HG03135 (cell line): Measurements from ENCODE around the gene RBM15B.
"Not testable (repeated sequence)": the region's sequence is repeated elsewhere in the genome, so short reads cannot be mapped to it uniquely, and the experiment has no call there.

Experiments used
- ATAC-seq: cut with Tn5 transposase; IDR thresholded peaks from one replicate; pipeline ENCODE4 v1.9.1; 2021; ENCODE audit warnings: mild to moderate bottlenecking, moderate library complexity; ENCODE audit not compliant: unreplicated experiment

RBM15B gene

DNA sequence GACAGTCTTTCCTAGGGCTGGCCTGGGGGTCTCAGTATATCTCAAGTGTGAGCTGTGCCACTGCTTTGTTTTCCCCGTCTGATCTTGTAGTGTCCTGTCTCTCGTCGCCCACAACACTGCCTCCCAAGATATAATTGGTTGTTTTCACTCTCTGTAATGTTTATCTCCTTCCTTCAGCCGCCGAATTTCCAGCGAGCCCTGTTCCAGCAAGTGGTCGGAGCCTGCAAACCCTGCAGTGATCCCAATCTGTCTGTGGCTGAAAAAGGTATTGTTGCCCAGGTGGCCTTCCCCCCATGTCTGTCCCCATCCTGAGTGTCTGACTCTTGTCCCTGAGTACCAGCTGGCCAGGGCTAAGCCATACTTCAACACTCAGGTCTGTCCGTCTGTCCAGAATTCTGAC lies 15.5 kb upstream of the RBM15B start:
- no peak for ATAC-seq

DNA sequence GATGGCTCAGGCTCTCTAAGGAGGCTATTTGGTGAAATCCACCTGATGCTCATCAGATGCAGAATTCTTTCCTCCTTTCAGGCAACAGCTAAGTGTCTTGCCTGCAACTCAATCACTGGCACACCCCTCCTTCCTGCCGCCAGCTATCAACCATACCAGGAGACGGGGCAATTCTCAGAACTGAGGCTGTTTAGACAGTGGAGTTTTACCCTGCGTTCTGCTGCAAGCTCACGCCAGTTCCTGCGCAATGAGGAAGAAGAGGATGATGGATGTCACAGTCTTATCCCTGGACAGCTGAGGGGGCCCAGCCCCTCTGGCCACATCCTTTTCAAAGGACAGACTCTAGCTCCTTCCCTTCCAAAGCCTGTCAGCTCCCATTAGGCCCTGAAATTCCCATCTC lies 13.0 kb upstream of the RBM15B start:
- ATAC-seq: no peak

DNA sequence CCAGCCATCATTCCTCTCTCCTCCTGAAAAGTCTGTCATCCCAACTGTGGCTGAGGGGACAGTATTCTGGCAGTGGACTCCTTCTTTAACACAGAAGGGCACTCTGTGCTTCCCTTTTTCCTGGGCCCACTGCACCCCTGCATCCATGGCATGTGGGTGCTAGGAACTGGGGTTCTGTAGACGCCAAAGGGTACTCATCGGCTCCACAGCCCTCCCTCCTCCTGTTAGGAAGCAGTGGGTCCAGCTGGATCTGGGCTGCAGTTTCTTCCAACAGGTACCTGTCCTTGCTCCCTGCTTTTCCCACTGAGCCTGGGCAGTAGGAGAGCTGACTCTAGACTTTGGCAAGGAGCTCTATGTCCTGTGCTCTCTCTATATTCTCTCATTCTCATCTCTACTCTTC lies 12.4 kb upstream of the RBM15B start:
- ATAC-seq: no peak

DNA sequence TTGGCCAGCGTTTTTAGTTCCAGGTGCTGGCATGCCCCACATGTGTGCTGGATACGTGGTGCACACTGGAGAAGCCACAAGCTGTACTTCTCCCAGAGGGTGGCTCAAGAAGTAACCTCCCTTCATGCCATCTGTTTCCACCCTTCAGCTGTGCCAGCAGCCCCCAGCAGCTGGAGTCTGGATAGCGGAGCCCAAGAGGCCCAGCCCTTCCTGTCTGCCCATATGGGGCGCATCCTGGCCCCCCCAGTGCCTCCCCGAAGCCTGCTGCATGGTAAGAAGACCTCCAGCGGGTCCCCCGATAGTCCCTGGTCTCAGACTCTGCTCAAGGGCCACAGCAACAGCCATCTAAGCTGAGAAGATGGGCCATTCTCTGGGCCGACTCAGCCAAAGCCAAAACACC lies 11.8 kb upstream of the RBM15B start:
- no peak for ATAC-seq

DNA sequence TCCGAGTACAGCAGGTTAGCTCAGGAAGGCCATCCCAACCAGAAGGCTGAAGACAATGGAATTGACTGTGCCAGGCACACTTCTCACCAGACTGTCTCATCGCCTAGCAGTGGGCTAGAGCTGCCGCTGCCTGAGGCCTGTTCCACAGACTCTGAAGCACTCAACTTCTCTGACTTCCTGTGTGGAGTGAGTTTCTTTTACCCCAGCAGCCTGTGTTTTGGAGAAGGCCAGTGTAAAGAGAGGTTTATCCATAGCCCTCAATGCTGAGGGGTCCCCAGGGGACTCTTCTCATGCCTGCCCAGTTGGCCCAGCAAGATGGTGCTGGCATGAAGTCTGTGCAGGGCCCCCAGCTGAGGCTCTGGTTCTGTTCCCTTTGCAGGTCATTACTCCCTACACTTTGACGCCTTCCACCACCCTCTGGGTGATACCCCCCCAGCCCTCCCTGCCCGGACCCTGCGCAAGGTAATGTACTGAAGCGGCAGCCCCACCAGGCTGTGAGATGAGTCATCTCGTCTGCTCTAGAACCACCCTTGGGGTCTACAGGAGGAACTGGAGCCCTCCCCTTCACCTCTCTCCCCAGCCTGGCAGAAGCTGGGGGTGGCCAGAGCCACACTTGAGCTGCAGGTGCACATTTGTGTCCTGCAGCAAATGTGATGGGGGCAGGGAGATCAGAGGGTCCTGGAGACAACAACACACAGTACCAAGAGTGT lies 11.2 kb upstream of the RBM15B start:
- ATAC-seq: no peak

DNA sequence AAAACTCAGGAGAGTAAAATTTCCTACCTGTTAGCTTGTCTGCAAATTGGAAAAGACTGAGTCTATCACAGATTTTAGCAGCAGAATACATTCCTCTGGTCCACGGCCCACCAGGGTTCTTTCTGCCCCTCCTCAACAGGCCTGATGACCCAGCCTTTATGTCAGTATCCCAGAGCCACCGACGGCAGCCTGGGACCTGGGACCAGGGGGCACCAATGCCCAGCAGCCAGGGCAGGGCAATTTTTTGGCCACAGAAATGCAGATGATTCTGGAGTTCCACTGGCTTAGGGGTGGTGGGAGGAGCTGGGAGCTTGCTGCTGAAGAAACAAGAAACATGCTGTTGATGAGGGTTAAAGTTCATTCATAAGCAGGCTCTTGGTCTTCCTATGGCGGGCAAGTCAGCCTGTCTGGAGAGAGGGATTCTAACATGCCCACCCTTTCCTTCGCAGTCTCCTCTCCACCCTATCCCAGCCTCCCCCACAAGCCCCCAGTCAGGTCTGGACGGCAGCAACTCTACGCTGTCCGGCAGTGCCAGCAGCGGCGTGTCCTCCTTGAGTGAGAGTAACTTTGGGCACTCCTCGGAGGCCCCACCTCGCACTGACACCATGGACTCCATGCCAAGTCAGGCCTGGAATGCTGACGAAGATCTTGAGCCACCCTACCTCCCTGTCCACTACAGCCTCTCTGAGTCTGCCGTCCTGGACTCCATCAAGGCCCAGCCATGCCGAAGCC lies 10.3 kb upstream of the RBM15B start:
- ATAC-seq: no peak

DNA sequence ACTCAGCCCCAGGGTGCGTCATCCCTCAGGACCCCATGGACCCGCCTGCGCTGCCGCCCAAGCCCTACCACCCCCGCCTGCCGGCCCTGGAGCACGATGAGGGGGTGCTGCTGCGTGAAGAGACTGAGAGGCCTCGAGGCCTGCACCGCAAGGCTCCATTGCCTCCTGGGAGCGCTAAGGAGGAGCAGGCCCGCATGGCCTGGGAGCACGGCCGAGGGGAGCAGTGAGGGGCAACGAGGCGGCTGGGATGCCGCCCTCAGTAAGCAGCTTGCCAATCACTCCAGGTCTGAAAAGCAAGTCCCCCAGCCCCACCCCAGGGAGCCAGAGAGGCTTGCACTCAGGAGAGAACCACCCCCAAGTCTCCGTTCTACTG lies 9.8 kb upstream of the RBM15B start:
- ATAC-seq: no peak

DNA sequence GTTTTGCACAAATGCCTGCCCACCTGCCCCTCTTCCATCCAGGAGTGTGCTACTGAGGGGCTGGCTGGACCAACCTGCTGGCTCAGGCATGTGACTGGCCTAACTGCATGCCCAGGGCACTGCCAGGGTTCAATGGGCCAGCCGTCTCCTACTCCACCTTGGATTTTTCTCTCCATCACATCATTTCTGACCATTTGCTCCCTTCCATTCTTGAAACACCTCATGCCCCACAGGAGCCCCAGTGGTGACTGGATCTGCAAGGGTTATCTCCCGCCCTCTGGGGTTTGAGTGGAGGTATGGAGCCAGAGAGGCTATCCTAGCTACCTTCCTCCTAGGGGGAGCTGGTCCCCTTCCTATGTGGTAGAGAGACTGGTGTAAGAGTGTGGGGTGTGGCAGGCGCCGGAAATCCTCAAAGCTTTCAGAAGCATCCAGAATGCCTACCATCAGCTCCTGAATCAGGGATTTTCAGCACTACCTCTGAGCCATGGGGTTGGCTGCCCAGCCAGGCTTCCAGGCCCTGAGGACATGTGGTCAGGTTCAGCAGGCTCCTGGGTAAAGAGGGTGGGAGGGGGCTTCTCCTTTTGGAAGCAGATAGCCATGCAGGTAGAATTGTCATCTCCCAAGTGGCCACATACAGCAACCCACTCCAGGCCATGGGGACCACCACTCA lies 8.9 kb upstream of the RBM15B start:
- ATAC-seq: no peak

DNA sequence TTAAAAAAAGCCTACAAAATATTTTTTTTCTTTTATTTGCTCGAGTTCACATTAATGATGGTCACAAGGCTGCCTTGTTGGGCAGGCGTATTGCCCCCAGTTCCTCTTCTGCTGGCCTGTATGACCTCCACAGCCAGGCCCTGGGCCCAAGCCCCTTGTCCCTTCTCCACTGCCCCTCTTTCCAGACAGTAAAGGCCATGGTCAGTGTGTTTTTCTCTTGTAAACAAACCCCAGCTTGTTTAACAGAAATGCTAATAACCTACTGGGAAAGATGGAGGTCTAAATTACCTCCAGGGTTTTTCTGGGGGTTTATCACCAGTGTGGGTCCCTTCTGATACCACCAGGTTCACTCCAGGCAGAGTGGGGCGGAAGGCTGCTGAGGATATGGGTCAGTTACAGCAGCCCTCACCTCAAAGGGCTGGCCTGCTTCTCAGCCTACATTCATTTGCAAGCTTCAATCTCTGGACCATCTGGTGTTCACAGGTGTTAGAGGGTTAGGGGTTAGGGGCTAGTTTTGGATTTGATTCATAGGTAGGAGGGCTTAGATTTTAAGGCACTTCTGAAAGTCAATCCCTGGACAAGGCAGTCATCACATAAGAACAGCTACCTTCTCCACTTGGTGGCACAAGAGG lies 8.0 kb upstream of the RBM15B start:
- ATAC-seq: no peak

DNA sequence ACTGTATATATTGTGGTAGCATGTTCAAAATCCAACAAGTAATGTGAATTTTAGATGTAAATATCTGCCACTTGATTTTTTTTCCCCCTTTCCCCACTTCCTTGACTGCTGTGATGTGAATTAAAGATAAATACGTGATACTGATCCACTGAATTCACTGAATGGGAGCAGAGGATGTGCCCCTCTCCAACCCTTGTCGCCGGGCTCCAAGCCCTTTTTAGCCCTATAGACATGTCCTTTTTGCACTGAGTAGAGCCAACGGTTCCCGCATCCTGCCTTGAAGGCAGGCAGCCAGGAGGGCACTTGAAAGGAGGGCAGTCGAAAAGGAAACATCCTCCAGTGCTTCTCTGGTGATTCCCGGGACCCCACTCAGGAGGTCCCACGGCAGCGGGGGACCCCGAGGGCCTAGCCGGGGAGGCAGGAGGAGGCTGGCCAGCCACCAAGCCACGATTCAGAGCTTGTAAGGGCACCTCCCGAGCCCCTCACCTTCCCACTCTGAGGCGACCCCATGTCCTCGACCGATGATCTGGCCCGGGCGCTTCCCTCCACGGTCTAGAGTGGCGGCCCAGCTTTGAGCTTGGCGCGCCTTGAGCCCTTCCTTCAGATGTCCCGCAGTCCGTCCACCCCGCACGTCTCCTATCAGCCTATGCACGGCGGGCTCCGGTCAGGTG lies 6.9 kb upstream of the RBM15B start:
- ATAC-seq: peak; percentile 22

DNA sequence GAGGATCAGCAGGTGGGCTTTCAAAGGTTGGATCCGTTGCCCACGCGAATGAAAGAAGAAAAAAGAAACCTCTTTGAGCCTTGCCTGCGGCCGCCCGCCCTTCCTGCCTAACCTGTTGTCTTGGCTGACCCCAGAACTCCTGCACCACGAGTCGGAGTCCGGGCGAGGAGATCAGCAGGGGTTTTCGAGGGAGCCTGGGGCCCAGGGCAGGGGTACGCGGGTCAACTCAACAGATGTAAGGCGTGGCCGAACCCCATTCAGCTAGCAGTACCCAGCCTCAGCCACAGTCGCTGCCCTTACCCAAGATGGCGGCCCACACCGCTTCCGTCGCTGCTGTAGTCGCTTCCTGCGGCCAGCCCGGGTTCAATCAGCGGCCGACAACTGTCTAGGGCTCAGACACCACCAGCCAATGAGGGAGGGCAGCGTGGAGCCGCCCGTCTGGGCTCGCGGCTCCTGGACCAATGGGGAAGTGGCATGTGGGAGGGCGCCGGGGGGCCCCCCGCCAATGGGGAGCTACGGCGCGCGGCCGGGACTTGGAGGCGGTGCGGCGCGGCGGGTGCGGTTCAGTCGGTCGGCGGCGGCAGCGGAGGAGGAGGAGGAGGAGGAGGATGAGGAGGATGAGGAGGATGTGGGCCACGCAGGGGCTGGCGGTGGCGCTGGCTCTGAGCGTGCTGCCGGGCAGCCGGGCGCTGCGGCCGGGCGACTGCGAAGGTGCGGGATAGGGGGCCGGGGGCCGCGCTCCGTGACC lies 6.2 kb upstream of the RBM15B start, which contains the start of gene MANF:
Gene MANF, plus strand, starts transcription at position 566 of the 748 bp plus-strand sequence. Its CDS starts 52 bp downstream, at position 618.
- ATAC-seq: peak; percentile 92

DNA sequence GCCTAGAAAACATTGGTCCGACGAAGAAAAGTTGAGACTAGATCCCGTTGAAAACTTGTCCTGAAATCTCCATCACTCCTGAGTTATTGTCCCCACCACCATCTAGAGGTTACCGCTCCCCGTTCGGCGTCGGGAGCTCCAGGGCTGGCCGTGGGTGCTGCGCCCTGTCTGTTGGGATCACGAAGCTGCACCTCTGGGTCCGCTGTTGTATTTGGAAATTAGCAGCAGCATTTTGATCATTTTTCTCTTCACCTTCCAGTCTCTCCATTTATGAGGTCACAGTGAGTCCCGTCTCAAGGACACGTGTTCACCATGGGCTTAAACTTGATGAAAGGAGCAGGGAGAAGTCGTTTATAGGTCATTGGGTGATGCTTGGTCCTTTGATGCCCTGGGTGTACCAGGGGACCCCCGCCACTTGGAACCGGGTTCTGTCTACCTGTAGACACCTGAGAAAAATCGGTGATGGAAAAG lies 5.4 kb upstream of the RBM15B start:
- ATAC-seq: no peak

DNA sequence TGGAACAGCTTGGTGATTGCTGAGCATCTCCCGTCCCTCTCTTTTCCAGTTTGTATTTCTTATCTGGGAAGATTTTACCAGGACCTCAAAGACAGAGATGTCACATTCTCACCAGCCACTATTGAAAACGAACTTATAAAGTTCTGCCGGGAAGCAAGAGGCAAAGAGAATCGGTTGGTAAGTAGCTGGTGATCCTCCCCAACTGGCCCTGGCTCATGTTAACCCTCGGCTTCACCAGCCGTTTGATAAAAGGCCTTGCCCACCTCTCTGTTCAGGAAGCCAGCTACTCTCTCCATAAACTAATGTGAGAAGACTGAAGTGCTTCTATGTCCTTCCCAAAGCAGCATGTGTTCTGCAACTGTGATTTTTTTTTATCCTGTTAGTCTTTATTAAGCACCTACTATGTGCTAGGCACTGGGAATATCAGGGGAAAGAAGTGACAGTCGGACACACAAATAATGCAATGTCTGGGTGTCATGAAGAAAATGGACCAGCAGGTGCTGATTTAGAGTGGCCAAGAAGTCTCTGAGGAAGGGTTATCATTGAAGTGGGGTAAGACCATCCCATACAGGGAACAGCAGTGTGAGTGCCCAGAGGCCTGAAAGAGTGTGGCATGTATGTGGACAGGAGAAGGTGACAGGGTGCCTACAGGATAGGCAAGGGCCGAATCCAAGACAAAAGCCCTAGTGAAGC lies 4.8 kb upstream of the RBM15B start:
- no peak for ATAC-seq

DNA sequence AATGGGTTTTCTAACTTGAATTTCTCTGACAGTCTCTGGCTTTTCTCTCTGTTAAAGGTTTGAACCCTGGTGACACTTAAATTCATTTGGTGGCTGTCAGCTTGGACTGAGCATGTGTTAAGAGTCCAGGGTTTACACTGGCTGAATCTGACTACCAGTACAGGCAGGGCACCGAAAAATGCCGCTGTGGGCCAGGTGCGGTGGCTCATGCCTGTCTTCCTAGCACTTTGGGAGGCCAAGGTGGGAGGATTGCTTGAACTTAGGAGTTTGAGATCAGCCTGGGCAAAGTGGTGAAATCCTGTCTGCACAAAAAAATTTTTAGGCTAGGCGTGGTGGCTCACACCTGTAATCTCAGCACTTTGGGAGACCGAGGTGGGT lies 4.2 kb upstream of the RBM15B start:
- no peak for ATAC-seq

DNA sequence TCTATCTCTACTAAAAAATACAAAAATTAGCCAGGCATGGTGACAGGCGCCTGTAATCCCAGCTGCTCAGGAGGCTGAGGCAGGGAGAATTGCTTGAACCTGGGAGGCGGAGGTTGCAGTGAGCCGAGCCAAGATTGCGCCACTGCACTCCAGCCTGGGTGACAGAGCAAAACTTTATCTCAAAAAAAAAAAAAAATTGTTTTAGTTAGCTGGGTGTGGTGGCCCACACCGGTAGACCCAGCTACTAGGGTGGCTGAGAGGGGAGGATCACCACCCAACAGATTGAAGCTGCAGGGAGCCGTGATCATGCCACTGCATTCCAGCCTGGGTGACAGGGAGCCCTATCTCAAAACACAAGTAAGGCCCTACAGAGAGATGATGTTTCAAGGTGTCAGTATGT lies 3.8 kb upstream of the RBM15B start:
- ATAC-seq: not testable (repeated sequence)

DNA sequence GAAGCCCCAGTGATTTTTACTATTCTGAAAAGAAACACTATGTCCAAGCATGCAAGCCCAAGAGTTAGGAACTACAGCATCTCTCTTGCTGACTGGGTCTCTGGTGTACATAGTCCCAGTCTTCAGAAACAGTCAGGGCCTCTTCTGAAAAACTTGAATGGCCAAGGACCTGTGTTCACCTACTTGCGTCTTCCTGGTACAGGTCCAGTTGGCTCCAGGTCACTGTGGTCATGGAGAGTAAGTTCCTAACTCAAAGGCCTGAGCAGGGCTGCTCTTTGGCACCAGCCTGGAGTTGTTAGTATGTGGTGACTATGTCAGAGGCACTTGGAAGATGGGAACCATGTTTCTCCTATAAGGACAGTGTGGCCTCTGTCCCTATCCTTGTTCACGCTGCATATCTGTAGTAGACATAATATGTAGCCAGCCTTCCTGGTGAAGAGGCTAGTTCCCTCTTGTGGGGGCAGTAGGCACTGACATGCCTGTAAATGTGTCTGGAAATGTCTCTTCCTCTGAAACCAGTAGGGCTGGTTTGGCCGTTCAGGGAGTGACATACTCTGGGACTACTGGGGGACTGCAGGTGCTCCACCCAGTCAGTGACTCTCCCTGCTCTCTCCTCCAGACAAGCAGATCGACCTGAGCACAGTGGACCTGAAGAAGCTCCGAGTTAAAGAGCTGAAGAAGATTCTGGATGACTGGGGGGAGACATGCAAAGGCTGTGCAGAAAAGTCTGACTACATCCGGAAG lies 2.6 kb upstream of the RBM15B start:
- no peak for ATAC-seq

DNA sequence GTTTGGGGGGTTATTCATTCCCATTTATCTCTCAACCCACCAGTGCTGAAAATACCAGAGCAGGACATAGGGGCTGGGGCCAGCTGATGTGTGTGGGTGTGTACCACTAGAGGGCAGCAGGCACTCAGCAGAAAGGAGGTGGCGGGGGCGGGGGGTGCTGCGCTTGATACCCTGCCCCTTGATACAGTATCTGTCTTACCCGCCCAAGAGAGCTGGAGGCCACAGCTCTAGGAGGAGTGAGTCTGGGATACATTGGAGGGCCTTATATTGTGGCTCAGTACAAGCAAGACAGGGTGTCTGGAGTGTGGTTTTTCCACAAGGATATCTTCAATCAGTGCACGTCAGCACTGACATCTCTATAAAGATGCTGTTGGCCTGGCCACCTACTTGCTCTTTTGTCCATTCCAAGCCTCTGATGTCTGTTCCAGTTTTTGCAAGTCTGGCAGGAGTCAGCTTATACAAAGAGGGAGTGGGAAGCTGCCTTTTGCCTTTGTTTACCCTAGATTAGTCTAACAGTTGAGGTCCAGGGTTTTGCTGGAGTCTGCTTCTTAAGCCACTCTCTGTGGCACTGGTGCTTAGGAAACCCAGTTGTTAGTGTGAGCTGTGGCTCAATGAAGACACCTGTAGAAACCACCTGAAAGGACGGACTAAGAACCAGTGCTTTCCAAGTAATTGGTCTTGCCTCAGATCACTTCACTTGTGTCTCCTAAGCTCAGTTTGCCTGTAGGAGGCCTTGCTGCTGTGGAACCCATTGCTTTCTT lies 1.5 kb upstream of the RBM15B start:
- ATAC-seq: no peak
